A549 (cell line): ENCODE data around the gene CACNB3. TPM values are rescaled to one million over a fixed set of nuclear protein-coding genes. Genes with fewer than 3 reads are reported as not detected.

Experiments
- ATAC-seq, 2 experiments: fragments of 200-7000 bp in 1 of 2; fragments of >200 bp in 1 of 2; cut with Nextera tagmentation in 1 of 2; cut with Tn5 transposase in 1 of 2; 3 replicates each; pipeline versions ENCODE4 v1.8.0 to v1.9.1; 2018 to 2020; ENCODE audit warnings: mild to moderate bottlenecking in 1 of 2, moderate library complexity in 1 of 2
- CTCF ChIA-PET: fragments of 300-600 bp; sonication (Branson Sonifier 250); formaldehyde crosslinking; extraction: SDS; loops from one replicate; lab custom pipeline; 2021; ENCODE audit warnings: antibody characterized with exemption, inconsistent platforms; lab: Yijun Ruan, JAX
- POLR2A ChIA-PET: fragments of 350-600 bp; formaldehyde crosslinking; extraction: SDS; loops from one replicate; lab custom pipeline; 2021; ENCODE audit warnings: antibody characterized with exemption, inconsistent platforms; lab: Yijun Ruan, JAX
- DNase-seq, 2 experiments: peaks; one replicate each; pipeline versions ENCODE4 v3.0.0 to v3.0.0-alpha.2; 2011 to 2016; ENCODE audit warnings: low read depth in 1 of 2, low spot score in 1 of 2
- FAIRE-seq: peaks from 2 replicates; lab custom pipeline; 2011; peaks lifted over from hg19 to GRCh38; lab: Jason Lieb, UNC
- H3K27ac ChIP-seq, 2 experiments: fragments of >200 bp; sonication (Bioruptor Twin); formaldehyde crosslinking; 3 replicates each; pipeline ENCODE4 v1.5.1; 2016 to 2017
- H3K4me1 ChIP-seq: fragments of >200 bp; sonication (Bioruptor Twin); formaldehyde crosslinking; 3 replicates; pipeline ENCODE4 v1.6.1; 2016
- H3K4me2 ChIP-seq: fragments of >200 bp; sonication (Bioruptor Twin); formaldehyde crosslinking; 3 replicates; pipeline ENCODE4 v1.6.1; 2016
- H3K4me3 ChIP-seq: fragments of >200 bp; sonication (Bioruptor Twin); formaldehyde crosslinking; 3 replicates; pipeline ENCODE4 v1.5.1; 2016
- H3K9me3 ChIP-seq: fragments of >200 bp; sonication (Bioruptor Twin); formaldehyde crosslinking; 3 replicates; pipeline ENCODE4 v1.6.1; 2016
- ATOH8 ChIP-seq: fragments of 250-450 bp; sonication (Bioruptor Pico); IDR thresholded peaks from 2 replicates; pipeline ENCODE4 v1.5.0; 2020; ENCODE audit warnings: low read depth, mild to moderate bottlenecking, moderate library complexity
- CBX2 ChIP-seq: fragments of 200-600 bp; sonication (generic); IDR thresholded peaks from 2 replicates; pipeline ENCODE4 v1.6.1; 2016; ENCODE audit warnings: low read depth, mild to moderate bottlenecking, borderline replicate concordance
- CHD2 ChIP-seq: fragments of 150-350 bp; IDR thresholded peaks from 2 replicates; pipeline ENCODE4 v1.6.1; 2014; ENCODE audit warnings: low read length; ENCODE audit not compliant: partially characterized antibody
- CTCF ChIP-seq: fragments of >200 bp; sonication (Bioruptor Twin); formaldehyde crosslinking; IDR thresholded peaks from 3 replicates; pipeline ENCODE4 v1.5.1; 2016
- E2F6 ChIP-seq: IDR thresholded peaks from 2 replicates; pipeline ENCODE4 v1.6.1; 2012; ENCODE audit warnings: low read depth, borderline replicate concordance
- EP300 ChIP-seq, 2 experiments: fragments of >200 bp; sonication (Bioruptor Twin); formaldehyde crosslinking; IDR thresholded peaks; 2 replicates in 1 of 2; 3 replicates in 1 of 2; pipeline ENCODE4 v1.6.1; 2016 to 2017
- ESRRA ChIP-seq: fragments of 150-350 bp; IDR thresholded peaks from 2 replicates; pipeline ENCODE4 v1.6.1; 2014; ENCODE audit warnings: mild to moderate bottlenecking, low read length, borderline replicate concordance
- HOXB5 ChIP-seq: fragments of 250-450 bp; sonication (Bioruptor Pico); IDR thresholded peaks from 2 replicates; pipeline ENCODE4 v1.5.0; 2020; ENCODE audit warnings: mild to moderate bottlenecking, moderate library complexity
- JUNB ChIP-seq: fragments of >200 bp; sonication (Bioruptor Twin); formaldehyde crosslinking; IDR thresholded peaks from 2 replicates; pipeline ENCODE4 v1.6.1; 2016
- MAX ChIP-seq: IDR thresholded peaks from 2 replicates; pipeline ENCODE4 v1.6.1; 2012
- NFE2L2 ChIP-seq: fragments of 150-350 bp; conservative IDR thresholded peaks from 2 replicates; pipeline ENCODE4 v1.6.1; 2014; ENCODE audit warnings: low read length
- NR3C1 ChIP-seq: fragments of >200 bp; sonication (Bioruptor Twin); formaldehyde crosslinking; IDR thresholded peaks from 3 replicates; pipeline ENCODE4 v1.6.1; 2017
- PHF8 ChIP-seq: fragments of 200-600 bp; sonication (generic); IDR thresholded peaks from 2 replicates; pipeline ENCODE4 v1.6.1; 2016; ENCODE audit warnings: low read depth, mild to moderate bottlenecking, antibody characterized with exemption, moderate library complexity, borderline replicate concordance
- POLR2AphosphoS2 ChIP-seq: conservative IDR thresholded peaks from 2 replicates; pipeline ENCODE4 v1.6.1; 2012; ENCODE audit warnings: low read length, improper control_type of control experiment, inconsistent platforms
- RAD21 ChIP-seq, 2 experiments: fragments of >200 bp in 1 of 2; sonication (Bioruptor Twin) in 1 of 2; formaldehyde crosslinking in 1 of 2; IDR thresholded peaks in 1 of 2; conservative IDR thresholded peaks in 1 of 2; 2 replicates in 1 of 2; 3 replicates in 1 of 2; pipeline ENCODE4 v1.6.1; 2012 to 2018; ENCODE audit warnings: inconsistent platforms in 1 of 2
- SMC3 ChIP-seq: fragments of >200 bp; sonication (Bioruptor Twin); formaldehyde crosslinking; IDR thresholded peaks from 3 replicates; pipeline ENCODE4 v1.6.1; 2018; ENCODE audit warnings: inconsistent platforms
- SREBF2 ChIP-seq: fragments of 450-650 bp; IDR thresholded peaks from 2 replicates; pipeline ENCODE4 v1.6.1; 2014; ENCODE audit warnings: mild to moderate bottlenecking, moderate library complexity
- TFCP2L1 ChIP-seq: fragments of 250-450 bp; sonication (Bioruptor Pico); IDR thresholded peaks from 2 replicates; pipeline ENCODE4 v1.5.0; 2021; ENCODE audit warnings: mild to moderate bottlenecking
- ZFP36 ChIP-seq: fragments of 450-650 bp; IDR thresholded peaks from 2 replicates; pipeline ENCODE4 v1.6.1; 2014; ENCODE audit warnings: borderline replicate concordance; ENCODE audit not compliant: partially characterized antibody
- WGBS: methylation state at CpG from one replicate; pipeline ENCODE4 v1.1.6; 2017; ENCODE audit errors: missing lambda C conversion rate; 5-methylcytosine and 5-hydroxymethylcytosine counted together
- polyA plus RNA-seq, 4 experiments: library from polyadenylated mRNA; depleted of rRNA in 3 of 4; stranded (reverse); fragments of >200 nt; fragmentation: RNase III in 1 of 4; extraction: RNeasy Plus Mini Kit Qiagen cat#74134 plus additional on column Dnase treatment in 1 of 4; gene quantifications; 2 replicates in 3 of 4; 3 replicates in 1 of 4; pipeline ENCODE4 v1.2.3, GENCODE V29; 2011 to 2017

CACNB3 gene
- polyA plus RNA-seq, 2 of the 4 experiments (the other 2 are of a cell fraction) = 12.9 to 23.9 TPM

GRCh38 chr12:48852734-48853688 lies 34.7 kb downstream of the CACNB3 start:
- Histone ChIP-seq H3K4me2 (peak overlapping the region; percentile 76), H3K4me3 (peak overlapping the region; percentile 91), H3K9me3 (no peaks in the 10 kb centered on the region), H3K4me1 (peaks cover 27% of the 10 kb centered on the region; the same call in 2 of the 3 replicates), H3K27ac (peak overlapping the region; percentile 73 to 95)
- FAIRE-seq (no peak), DNase-seq (peak; percentile 87 to 92), ATAC-seq (peak; percentile 64 to 65)
- CTCF ChIA-PET = interaction anchor here (0.8 to 25.5 kb wide), 39 partner anchors 9 to 167 kb away, joined by 3 to 1365 read pairs (median 8); partner anchors contain the start of genes CACNB3, FKBP11, RND1 and WNT1
- 4% methylated on average over 11 of the region's 11 CpGs for WGBS
- TF ChIP-seq SMC3 (peak; percentile 98), CTCF (peak; percentile 98), MAX (no peak), RAD21 (conservative IDR thresholded peaks at IDR 0.05 in 1 of 2, IDR thresholded peaks at IDR 0.05 in 1 of 2) (peak; percentile 97 to 98), HOXB5 (CRISPR knock-in tag) (no peak), SREBF2 (no peak), ZFP36 (no peak), JUNB (no peak), ATOH8 (CRISPR knock-in tag) (no peak), POLR2AphosphoS2 (peak; percentile 82), ESRRA (no peak), CBX2 (no peak), TFCP2L1 (CRISPR knock-in tag) (0 out of 2 replicates have a peak, but pooled peaks have one; percentile 3), NFE2L2 (no peak), CHD2 (no peak), EP300 (IDR thresholded peaks at IDR 0.05) (no peak), NR3C1 (no peak), E2F6 (no peak)
- POLR2A ChIA-PET = interaction anchor here (0.6 to 4.4 kb wide), 9 partner anchors 8 to 167 kb away, joined by 3 to 126 read pairs (median 5); partner anchors contain the start of genes CACNB3 and RND1

- peaks cover 26% of the 10 kb centered on the region; the same call in 2 of the 3 replicates for H3K4me1 ChIP-seq
- ATAC-seq (no peak), FAIRE-seq (no peak), DNase-seq (no peak)
- TF ChIP-seq POLR2AphosphoS2 (peak; percentile 85; the same call in 1 of the 2 replicates), NR3C1 (no peak), PHF8 (no peak), ESRRA (no peak)
- H3K4me3 ChIP-seq = no peak overlapping the region
- no peak overlapping the region for H3K4me2 ChIP-seq
- 75% methylated on average over 4 of the region's 4 CpGs for WGBS
- ChIA-PET POLR2A (interaction anchor here (3.5 to 4.4 kb wide), 2 partner anchors 11 to 36 kb away, joined by 54 to 126 read pairs; partner anchors contain the start of gene RND1), CTCF (interaction anchor here (1.0 to 25.5 kb wide), 16 partner anchors 10 to 163 kb away, joined by 3 to 1365 read pairs (median 19); partner anchors contain the start of genes CACNB3, FKBP11, RND1 and WNT1)
- no peaks in the 10 kb centered on the region for H3K9me3 ChIP-seq
- H3K27ac ChIP-seq = no peak overlapping the region
Measured at GRCh38 chr12:48854488-48854887, 36.2 kb downstream of the CACNB3 start.
